ES-I3 (cell line): ENCODE measurements around the gene SPDYE4.

Source experiments
- H3K36me3 ChIP-seq: 2 replicates; pipeline ENCODE4 v1.6.1; 2013; ENCODE audit warnings: mild to moderate bottlenecking, low read length, control low read depth, moderate library complexity; ENCODE audit not compliant: insufficient read depth
- H3K4me1 ChIP-seq: 2 replicates; pipeline ENCODE4 v1.6.1; 2013; ENCODE audit warnings: mild to moderate bottlenecking, control low read depth, low read length; ENCODE audit not compliant: insufficient read depth
- H3K9ac ChIP-seq: 2 replicates; pipeline ENCODE4 v1.6.1; 2013; ENCODE audit warnings: low read depth, mild to moderate bottlenecking, low read length, moderate library complexity
- H3K9me3 ChIP-seq: 2 replicates; pipeline ENCODE4 v1.6.1; 2013; ENCODE audit warnings: mild to moderate bottlenecking, low read length, moderate library complexity; ENCODE audit not compliant: control insufficient read depth, insufficient read depth

SPDYE4 gene

GRCh38 chr17:8793649-8794048 is 35.3 kb upstream of the SPDYE4 start:
- H3K9me3 ChIP-seq: peaks cover 4% of the 10 kb centered on the region
- H3K4me1 ChIP-seq: no peaks in the 10 kb centered on the region
- H3K9ac ChIP-seq: no peak overlapping the region
- no peaks in the 10 kb centered on the region for H3K36me3 ChIP-seq

DNA sequence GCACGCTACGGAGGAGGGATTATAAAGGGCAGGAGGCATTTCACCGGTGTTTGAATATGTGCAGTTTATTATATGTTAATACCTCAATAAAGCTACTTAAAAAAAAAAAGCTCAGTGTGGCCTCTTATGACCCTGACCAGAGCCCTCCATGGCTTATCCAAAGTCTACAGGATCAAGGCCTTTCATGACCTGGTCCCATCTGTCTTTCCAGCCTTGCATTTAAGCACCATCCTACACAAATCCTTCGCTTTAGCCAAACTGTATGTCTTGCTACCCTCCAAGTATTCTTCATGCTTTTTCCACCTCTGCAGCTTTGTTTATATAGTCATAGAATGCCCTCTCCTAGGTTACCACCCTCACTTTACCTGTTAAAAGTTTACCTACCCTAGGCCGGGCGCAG is 34.3 kb upstream of the SPDYE4 start:
- H3K9ac ChIP-seq: no peak overlapping the region
- no peaks in the 10 kb centered on the region for H3K36me3 ChIP-seq
- no peaks in the 10 kb centered on the region for H3K4me1 ChIP-seq
- H3K9me3 ChIP-seq: peaks cover 4% of the 10 kb centered on the region

DNA sequence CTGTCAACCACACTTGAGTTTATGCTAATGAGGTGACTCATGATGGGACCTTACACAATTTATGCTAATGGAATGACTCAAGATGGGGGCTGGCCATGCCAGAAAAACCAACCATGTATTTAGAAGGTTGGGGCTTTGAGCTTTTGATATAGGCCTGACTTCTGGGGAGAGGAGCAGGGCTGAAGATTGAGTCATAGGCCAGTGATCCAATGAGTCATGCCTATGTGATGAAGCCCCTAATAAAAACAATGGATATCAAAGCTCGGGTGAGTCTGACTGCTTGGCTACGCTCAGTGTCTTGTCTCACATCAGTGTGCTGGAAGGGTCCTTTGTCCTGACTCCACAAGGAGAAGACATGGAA is 33.5 kb upstream of the SPDYE4 start:
- no peak overlapping the region for H3K9ac ChIP-seq
- no peaks in the 10 kb centered on the region for H3K36me3 ChIP-seq
- no peaks in the 10 kb centered on the region for H3K4me1 ChIP-seq
- H3K9me3 ChIP-seq: peaks cover 4% of the 10 kb centered on the region

DNA sequence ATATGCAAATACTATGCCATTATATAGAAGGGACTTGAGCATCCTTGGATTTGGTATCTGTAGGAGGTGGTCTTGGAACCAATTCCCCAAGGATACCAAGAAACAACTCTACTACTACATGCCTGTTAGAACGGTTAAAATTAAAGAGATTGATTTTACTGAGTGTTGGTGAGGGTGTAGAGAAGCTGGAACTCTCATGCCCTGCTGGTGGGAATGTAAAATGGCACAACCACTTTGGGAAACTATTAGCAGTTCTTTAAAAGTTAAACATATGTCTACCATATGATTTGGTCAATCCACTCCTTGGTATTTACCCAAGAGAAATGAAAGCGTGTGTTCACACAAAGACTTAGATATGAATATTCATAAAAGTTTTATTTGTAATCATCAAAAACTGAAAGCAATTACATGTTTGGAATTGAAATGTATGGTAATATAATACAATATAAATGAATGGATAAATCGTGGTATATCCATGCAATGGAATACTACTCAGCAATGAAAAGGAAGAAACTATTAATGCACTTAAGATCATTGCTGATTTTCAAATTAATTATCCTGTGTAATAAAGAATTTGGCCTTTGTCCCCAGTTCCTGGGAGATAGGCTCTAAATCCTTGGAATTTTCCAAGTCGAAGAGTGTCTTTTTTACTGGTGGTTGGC is 33.0 kb upstream of the SPDYE4 start:
- peaks cover 4% of the 10 kb centered on the region for H3K9me3 ChIP-seq
- H3K9ac ChIP-seq: no peak overlapping the region
- no peaks in the 10 kb centered on the region for H3K36me3 ChIP-seq
- H3K4me1 ChIP-seq: no peaks in the 10 kb centered on the region

GRCh38 chr17:8789743-8790142 is 31.4 kb upstream of the SPDYE4 start:
- H3K9me3 ChIP-seq: peaks cover 4% of the 10 kb centered on the region
- H3K36me3 ChIP-seq: no peaks in the 10 kb centered on the region
- H3K4me1 ChIP-seq: no peaks in the 10 kb centered on the region
- no peak overlapping the region for H3K9ac ChIP-seq

DNA sequence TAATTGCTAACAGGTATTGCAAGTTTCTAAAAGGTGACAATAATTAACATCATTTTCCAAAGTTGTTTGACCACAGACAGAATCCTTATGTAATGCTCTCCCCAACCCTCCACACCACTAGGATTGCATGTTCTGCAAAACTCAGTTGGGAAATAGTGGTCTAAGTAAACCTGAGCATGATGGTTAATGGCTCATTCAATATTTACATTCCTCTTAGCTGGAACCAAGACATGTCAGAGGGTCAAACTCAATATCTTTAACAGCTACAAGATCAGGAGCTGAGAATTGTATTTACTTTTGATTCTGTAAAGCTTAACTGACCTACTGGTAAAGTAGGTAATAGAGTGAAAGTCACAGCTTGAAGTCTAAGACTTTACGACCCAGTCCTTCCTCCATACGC is 30.7 kb upstream of the SPDYE4 start:
- Histone ChIP-seq H3K4me1 (no peaks in the 10 kb centered on the region), H3K36me3 (no peaks in the 10 kb centered on the region), H3K9ac (no peak overlapping the region), H3K9me3 (peaks cover 4% of the 10 kb centered on the region)

- no peaks in the 10 kb centered on the region for H3K36me3 ChIP-seq
- no peaks in the 10 kb centered on the region for H3K4me1 ChIP-seq
- no peaks in the 10 kb centered on the region for H3K9me3 ChIP-seq
- H3K9ac ChIP-seq: no peak overlapping the region
These were observed 27.4 kb upstream of the SPDYE4 start for GRCh38 chr17:8785547-8786413.

DNA sequence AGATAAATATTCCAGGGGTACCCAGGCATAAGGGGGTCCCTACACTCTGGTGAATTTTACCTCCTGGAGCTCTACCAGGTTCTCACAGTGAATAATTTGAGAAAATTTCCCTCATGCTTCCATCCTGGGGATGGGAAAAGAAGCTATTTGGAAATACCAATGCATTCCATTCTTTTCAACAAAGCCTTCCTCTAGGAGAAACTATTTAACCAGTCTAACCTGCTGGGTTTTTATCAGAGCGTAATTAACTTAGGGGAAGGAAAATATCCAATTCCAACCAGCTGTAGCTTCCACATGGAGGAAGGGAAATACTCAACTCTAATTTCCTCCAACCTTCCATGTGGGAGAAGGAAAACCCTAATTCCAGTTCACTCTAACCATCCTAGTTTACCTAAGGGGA is 23.8 kb upstream of the SPDYE4 start:
- H3K36me3 ChIP-seq: no peaks in the 10 kb centered on the region
- no peaks in the 10 kb centered on the region for H3K9me3 ChIP-seq
- H3K4me1 ChIP-seq: no peaks in the 10 kb centered on the region
- no peak overlapping the region for H3K9ac ChIP-seq

DNA sequence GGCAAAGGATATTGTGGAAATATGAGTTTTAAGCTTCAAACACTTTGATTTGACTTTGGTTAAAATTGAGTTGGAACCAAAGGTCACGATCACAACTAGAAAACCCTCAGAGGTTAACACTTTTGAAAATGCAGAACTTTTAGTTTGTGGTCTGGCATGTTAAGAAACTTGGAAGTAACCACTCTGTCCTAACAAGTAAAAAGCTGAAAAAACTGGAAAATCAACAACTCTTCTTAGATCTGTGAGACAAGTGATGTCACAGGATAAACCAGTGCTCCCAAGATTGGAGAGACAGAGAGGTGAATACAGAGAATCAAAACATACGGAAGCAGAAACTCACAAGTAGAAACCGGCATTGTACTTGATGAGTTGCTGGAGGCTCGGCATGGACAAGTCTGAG is 23.4 kb upstream of the SPDYE4 start:
- Histone ChIP-seq H3K9ac (no peak overlapping the region), H3K4me1 (no peaks in the 10 kb centered on the region), H3K9me3 (no peaks in the 10 kb centered on the region), H3K36me3 (no peaks in the 10 kb centered on the region)

- Histone ChIP-seq H3K4me1 (no peaks in the 10 kb centered on the region), H3K9me3 (no peaks in the 10 kb centered on the region), H3K9ac (no peak overlapping the region), H3K36me3 (no peaks in the 10 kb centered on the region)
These were observed 18.5 kb upstream of the SPDYE4 start for GRCh38 chr17:8776881-8777280.

GRCh38 chr17:8776248-8776647 is 17.9 kb upstream of the SPDYE4 start:
- Histone ChIP-seq H3K36me3 (no peaks in the 10 kb centered on the region), H3K4me1 (no peaks in the 10 kb centered on the region), H3K9ac (no peak overlapping the region), H3K9me3 (no peaks in the 10 kb centered on the region)

- Histone ChIP-seq H3K36me3 (no peaks in the 10 kb centered on the region), H3K9me3 (0 out of 2 replicates have a peak, but pooled peaks cover 3% of the 10 kb centered on the region), H3K9ac (no peak overlapping the region), H3K4me1 (no peaks in the 10 kb centered on the region)
These were observed 8.4 kb upstream of the SPDYE4 start for GRCh38 chr17:8766731-8767130.

DNA sequence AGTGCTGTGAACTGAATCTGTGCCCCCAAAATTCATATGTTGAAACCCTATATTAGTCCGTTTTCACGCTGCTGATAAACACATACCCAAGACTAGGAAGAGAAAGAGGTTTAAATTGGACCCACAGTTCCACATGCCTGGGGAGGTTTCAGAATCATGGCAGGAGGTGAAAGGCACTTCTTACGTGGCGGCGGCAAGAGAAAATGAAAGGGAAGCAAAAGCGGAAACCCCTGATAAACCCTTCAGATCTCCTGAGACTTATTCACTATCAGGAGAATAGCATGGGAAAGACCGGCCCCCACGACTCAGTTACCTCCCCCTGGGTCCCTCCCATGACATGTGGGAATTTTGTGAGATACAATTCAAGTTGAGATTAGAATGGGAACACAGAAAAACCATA is 3.7 kb upstream of the SPDYE4 start:
- Histone ChIP-seq H3K36me3 (no peaks in the 10 kb centered on the region), H3K9ac (no peak overlapping the region), H3K4me1 (no peaks in the 10 kb centered on the region), H3K9me3 (0 out of 2 replicates have a peak, but pooled peaks cover 7% of the 10 kb centered on the region)

GRCh38 chr17:8757189-8757588 is 1.2 kb downstream of the SPDYE4 start:
- Histone ChIP-seq H3K36me3 (no peaks in the 10 kb centered on the region), H3K9ac (no peak overlapping the region), H3K4me1 (peaks cover 4% of the 10 kb centered on the region), H3K9me3 (0 out of 2 replicates have a peak, but pooled peaks cover 7% of the 10 kb centered on the region)

- H3K9me3 ChIP-seq: no peaks in the 10 kb centered on the region
These were observed 2.6 kb downstream of the SPDYE4 start for GRCh38 chr17:8755590-8756255.

More at GRCh38 chr17:8755590-8756255, 2.6 kb downstream of the SPDYE4 start:
- Histone ChIP-seq H3K4me1 (peaks cover 4% of the 10 kb centered on the region), H3K9ac (no peak overlapping the region), H3K36me3 (no peaks in the 10 kb centered on the region)
